ENCODE data around the gene RELN. TPM values are rescaled to one million over a fixed set of nuclear protein-coding genes. Genes with fewer than 3 reads are reported as not detected.

RELN gene
- total RNA-seq, 1 experiment from 2014 or later, result 0.20 TPM

DNA sequence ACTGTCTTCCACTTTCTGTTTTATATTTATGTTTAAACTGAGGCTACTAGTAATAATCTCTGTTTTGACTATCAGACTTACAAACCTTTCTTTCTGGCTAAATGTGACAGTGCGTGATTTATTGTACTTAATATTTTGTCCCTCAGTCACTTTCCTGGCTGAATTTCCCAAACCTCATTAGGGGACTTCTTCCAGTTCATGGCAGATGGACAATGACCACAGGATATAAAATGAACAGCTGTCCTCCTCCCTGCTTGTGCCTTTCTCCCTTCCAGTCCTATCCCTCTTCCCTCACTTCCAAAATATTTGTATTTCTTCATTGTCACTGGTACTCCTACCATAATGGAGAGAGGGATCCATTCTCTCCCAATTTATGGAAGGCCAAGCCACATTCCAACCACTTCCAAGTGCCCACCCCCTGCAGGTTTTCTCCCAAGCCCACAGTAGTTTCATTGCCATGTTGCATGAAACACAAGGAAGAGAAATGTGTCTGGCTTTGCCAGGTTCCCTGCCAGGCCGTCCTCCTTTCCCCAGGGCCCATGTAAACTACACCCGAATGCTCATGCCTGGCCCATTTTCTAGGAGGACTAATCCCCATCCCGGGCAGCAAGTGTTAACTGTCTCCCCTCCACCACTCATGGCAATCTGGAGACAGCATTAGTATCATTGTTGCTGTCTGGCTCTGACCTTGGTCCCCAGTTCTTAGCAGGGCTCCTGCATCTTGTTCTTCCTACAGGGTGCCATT is 273.9 kb downstream of the RELN start:
- no peaks in the 10 kb centered on the region for H3K27me3 Mint-ChIP-seq (ENCODE audit: low read depth)
- H3K9me3 Mint-ChIP-seq, result no peaks in the 10 kb centered on the region
- no peaks in the 10 kb centered on the region for H3K36me3 Mint-ChIP-seq
- ATAC-seq, result no peak
- no peak for DNase-seq (ENCODE audit: low spot score)
- CTCF ChIA-PET, result no interaction called here
- H3K4me3 Mint-ChIP-seq, result no peak overlapping the region
- TF ChIP-seq SMAD4 (CRISPR knock-in tag; IDR thresholded peaks at IDR 0.05), result no peak
- TF ChIP-seq, protein P1, sequence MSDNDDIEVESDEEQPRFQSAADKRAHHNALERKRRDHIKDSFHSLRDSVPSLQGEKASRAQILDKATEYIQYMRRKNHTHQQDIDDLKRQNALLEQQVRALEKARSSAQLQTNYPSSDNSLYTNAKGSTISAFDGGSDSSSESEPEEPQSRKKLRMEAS (CRISPR knock-in tag; IDR thresholded peaks at IDR 0.05), result no peak
- TF ChIP-seq ZNF423 (CRISPR knock-in tag; IDR thresholded peaks at IDR 0.05), result no peak
- POLR2A ChIA-PET, result no interaction called here
- no peaks in the 10 kb centered on the region for H3K4me1 Mint-ChIP-seq
- no peak overlapping the region for H3K27ac Mint-ChIP-seq

DNA sequence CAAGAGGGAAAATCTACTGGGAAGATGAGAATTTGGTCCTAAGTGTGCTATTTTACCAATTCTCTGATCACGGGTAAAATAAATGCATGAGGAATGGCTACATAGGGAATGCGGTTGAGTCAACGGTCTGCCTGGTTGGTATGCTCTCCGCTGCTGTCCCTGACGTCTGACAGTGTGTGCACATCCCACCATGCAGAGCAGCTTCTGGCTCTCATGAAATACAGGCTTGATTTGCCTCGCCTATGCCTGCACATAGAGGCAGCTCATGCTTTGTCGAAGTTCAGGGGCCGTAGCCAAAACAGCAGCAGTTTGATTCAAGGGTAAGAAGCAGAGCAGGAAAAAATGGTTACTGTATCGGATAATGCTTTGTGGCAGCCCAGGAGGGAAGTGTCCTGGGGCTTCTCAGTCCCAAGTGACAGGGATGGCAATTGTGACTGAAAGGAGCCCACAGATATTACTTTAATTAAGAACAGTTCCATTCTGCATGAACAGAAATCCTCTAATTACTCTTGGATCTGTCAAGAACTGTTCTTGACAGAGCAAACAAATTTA is 275.0 kb downstream of the RELN start:
- ATAC-seq (no peak), DNase-seq (ENCODE audit: low spot score) (no peak)
- Mint-ChIP-seq H3K4me3 (no peak overlapping the region), H3K4me1 (no peaks in the 10 kb centered on the region), H3K27ac (no peak overlapping the region), H3K9me3 (no peaks in the 10 kb centered on the region), H3K27me3 (ENCODE audit: low read depth) (no peaks in the 10 kb centered on the region), H3K36me3 (no peaks in the 10 kb centered on the region)
- CTCF ChIA-PET, result no interaction called here
- TF ChIP-seq, protein P2, sequence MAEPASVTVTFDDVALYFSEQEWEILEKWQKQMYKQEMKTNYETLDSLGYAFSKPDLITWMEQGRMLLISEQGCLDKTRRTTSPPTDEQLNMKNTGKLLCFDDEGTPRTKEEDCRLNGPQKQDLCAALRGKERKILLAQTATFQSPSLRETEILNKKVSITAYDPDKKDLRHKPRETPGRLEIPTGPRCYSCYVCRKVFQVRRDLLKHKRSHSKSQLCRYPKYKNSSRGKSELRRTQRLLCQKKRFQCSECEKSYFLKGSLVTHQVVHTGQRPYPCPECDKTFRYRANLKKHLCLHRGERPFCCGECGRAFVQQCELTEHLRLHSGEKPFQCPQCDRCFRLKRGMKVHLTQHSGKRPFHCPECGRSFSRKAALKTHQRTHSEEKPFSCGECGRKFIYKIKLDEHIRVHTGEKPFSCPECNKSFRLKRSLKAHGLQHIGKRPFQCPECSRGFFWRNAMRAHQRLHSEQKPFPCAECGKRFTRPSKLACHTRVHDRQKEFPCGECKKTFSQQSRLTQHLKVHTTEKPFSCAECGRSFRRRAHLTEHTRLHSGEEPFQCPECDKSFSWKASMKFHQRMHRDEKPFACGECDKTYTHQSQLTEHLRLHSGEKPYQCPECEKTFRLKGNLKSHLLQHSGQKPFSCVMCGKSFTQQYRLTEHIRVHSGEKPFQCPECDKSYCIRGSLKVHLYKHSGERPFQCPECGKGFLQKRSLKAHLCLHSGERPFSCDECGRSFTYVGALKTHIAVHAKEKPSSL (CRISPR knock-in tag; conservative IDR thresholded peaks at IDR 0.05), result no peak
- TF ChIP-seq, protein P3, sequence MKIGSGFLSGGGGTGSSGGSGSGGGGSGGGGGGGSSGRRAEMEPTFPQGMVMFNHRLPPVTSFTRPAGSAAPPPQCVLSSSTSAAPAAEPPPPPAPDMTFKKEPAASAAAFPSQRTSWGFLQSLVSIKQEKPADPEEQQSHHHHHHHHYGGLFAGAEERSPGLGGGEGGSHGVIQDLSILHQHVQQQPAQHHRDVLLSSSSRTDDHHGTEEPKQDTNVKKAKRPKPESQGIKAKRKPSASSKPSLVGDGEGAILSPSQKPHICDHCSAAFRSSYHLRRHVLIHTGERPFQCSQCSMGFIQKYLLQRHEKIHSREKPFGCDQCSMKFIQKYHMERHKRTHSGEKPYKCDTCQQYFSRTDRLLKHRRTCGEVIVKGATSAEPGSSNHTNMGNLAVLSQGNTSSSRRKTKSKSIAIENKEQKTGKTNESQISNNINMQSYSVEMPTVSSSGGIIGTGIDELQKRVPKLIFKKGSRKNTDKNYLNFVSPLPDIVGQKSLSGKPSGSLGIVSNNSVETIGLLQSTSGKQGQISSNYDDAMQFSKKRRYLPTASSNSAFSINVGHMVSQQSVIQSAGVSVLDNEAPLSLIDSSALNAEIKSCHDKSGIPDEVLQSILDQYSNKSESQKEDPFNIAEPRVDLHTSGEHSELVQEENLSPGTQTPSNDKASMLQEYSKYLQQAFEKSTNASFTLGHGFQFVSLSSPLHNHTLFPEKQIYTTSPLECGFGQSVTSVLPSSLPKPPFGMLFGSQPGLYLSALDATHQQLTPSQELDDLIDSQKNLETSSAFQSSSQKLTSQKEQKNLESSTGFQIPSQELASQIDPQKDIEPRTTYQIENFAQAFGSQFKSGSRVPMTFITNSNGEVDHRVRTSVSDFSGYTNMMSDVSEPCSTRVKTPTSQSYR (CRISPR knock-in tag; IDR thresholded peaks at IDR 0.05), result no peak
- no peak for TF ChIP-seq RORB (CRISPR knock-in tag; IDR thresholded peaks at IDR 0.05)
- no peak for TF ChIP-seq NR3C1 (CRISPR knock-in tag; conservative IDR thresholded peaks at IDR 0.05; ENCODE audit: low read depth)
- no peak for TF ChIP-seq ZNF416 (CRISPR knock-in tag; IDR thresholded peaks at IDR 0.05)
- TF ChIP-seq, protein P4, sequence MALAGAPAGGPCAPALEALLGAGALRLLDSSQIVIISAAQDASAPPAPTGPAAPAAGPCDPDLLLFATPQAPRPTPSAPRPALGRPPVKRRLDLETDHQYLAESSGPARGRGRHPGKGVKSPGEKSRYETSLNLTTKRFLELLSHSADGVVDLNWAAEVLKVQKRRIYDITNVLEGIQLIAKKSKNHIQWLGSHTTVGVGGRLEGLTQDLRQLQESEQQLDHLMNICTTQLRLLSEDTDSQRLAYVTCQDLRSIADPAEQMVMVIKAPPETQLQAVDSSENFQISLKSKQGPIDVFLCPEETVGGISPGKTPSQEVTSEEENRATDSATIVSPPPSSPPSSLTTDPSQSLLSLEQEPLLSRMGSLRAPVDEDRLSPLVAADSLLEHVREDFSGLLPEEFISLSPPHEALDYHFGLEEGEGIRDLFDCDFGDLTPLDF (CRISPR knock-in tag; IDR thresholded peaks at IDR 0.05), result no peak
- TF ChIP-seq EMX1 (CRISPR knock-in tag; IDR thresholded peaks at IDR 0.05), result no peak
- no peak for TF ChIP-seq TEAD4 (CRISPR knock-in tag; IDR thresholded peaks at IDR 0.05)
- TF ChIP-seq, protein P5, sequence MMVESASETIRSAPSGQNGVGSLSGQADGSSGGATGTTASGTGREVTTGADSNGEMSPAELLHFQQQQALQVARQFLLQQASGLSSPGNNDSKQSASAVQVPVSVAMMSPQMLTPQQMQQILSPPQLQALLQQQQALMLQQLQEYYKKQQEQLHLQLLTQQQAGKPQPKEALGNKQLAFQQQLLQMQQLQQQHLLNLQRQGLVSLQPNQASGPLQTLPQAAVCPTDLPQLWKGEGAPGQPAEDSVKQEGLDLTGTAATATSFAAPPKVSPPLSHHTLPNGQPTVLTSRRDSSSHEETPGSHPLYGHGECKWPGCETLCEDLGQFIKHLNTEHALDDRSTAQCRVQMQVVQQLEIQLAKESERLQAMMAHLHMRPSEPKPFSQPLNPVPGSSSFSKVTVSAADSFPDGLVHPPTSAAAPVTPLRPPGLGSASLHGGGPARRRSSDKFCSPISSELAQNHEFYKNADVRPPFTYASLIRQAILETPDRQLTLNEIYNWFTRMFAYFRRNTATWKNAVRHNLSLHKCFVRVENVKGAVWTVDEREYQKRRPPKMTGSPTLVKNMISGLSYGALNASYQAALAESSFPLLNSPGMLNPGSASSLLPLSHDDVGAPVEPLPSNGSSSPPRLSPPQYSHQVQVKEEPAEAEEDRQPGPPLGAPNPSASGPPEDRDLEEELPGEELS (CRISPR knock-in tag; IDR thresholded peaks at IDR 0.05), result no peak
- TF ChIP-seq ZNF121 (CRISPR knock-in tag; IDR thresholded peaks at IDR 0.05), result no peak
- no peak for TF ChIP-seq IRF2 (CRISPR knock-in tag; IDR thresholded peaks at IDR 0.05; ENCODE audit: borderline replicate concordance, low read depth)
- no peak for TF ChIP-seq ZNF317 (CRISPR knock-in tag; IDR thresholded peaks at IDR 0.05; ENCODE audit: borderline replicate concordance, low read depth)
- TF ChIP-seq ZNF423 (CRISPR knock-in tag; IDR thresholded peaks at IDR 0.05), result no peak
- TF ChIP-seq CREM (CRISPR knock-in tag; IDR thresholded peaks at IDR 0.05), result no peak
- TF ChIP-seq SOX15 (CRISPR knock-in tag; IDR thresholded peaks at IDR 0.05), result no peak
- POLR2A ChIA-PET, result no interaction called here
